HG03571 (cell line): ENCODE results near the gene INPP5B.
A peak's percentile ranks its signal among the peaks of the same experiment; 100 is the strongest.
"Not testable (repeated sequence)": the region's sequence is repeated elsewhere in the genome, so short reads cannot be mapped to it uniquely, and the experiment has no call there.

ENCODE experiments used
- ATAC-seq: cut with Tn5 transposase; IDR thresholded peaks from one replicate; pipeline ENCODE4 v1.9.1; 2021; ENCODE audit not compliant: unreplicated experiment

INPP5B gene

DNA sequence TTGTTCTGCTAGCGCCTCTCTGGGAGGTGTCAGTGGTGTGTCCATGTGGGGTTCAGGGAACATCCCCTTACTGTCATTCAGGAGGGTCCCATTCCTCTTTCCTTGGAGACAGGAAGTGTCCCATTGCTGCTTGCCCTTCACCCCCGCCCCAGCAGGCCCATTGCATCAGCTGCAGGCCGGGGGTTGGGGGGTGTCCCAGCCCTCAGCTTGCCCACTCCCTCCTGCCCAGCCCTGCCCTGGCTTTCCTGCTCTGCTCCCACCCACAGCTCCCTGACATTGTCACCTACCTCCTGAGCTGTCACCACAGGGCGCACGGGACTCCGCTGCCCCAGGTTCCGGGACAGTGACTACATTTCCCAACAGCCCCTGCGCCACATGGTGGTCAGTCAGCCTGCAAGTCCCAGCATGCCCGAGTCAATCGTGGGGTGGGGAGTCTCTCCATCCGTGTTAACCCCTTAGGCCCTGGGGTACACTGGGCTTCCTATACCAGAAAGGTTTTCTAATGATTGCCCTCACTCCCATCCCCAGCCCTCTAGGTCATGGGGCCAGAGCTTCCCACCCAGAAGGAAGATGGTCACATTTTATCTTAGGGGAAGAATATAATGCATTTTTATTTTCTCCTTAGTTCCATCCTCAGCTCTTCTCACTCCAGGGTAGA is at the start of gene INPP5B:
Gene INPP5B (minus strand): TSS at position 351 of the 658 bp plus-strand sequence. CDS start 745 bp downstream, outside the sequence.
- peak; percentile 66 for ATAC-seq

DNA sequence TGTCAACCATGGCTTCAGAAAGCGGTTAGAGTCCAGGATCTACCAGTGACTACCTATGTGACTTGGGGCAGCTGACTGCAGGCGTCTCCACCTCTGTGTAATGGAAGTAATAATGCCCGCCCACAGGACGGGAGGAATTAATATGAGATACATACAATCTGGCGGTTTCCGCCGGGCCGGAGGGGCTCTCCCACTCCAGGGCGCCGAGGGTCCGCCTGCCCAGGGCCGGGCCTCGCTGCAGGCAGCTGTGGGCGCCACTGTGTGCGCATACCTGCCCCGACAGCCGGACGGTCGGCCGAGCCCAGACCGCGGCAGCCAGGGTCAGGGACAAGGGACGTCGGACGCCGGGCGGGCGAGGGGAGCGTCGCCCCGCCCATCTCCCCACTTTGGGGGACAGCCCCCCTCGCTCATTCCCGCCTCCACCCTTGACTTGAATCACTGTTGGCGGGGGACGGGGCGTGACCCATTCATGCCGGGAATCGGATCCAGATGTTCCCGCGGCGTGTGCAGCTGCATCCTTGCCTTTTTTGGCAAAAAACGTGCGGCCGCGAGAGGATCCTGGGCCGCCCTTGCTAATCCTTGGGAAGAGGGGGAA is 49.0 kb upstream of the INPP5B start:
- no peak for ATAC-seq

DNA sequence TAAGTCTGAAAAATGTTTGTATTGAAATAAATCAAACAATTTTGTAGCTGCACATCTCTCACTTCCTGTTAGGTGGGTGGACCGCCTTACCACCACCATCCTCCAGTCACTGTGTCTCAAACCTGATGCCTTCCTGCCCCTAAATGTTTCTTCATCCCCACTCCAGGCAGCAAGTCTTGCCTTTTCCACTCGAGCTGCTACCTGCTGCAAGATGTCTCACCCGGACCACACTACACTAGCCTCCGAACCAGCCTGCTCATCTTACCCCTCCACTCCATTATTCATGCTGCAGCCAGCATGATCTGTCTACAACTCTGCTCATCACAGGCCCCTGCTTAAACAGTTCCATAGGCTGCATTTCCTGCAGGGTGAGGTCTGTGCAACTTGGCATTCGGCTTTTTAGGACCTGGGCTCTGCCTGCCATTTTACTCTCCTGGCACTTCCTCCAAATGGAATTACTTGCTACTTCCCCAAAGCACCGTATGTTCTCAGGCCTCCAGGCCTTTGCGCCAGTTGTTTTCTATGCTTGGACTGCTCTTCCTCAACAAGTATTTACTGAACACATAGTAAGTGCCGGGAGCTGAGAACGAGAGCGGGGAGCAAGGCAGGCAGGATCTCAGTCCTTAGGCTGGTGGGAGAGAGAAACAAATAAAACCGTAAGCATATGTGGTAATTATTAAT is 48.2 kb upstream of the INPP5B start:
- no peak for ATAC-seq

DNA sequence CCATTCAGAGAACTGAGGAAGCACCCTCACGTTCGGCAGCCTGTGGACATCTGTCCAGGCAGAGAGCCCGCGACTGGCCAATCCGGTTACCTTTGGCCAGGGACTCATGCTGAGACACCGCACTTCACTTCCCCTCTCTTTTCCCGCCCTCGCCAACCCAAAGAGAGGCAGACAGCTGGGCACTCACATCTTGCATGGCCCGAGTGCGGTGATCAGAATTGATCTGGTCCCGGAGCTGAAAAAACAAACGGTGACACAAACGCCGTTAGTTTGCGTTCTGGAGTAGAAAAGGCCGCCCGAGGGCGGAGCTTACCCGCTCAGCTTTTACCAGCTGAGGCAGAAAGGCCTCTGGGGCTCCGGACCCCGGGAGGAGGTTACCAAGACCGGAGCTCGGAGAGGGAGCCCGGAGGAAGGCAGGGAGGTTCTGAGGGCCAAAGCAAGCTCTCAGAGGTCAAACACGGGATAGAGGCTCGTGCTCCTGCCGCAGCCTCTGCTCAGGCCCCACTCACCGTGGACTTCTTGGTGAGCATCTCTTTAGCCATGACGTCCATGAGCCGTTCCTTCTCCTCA is 42.6 kb upstream of the INPP5B start:
- peak; percentile 19 for ATAC-seq

DNA sequence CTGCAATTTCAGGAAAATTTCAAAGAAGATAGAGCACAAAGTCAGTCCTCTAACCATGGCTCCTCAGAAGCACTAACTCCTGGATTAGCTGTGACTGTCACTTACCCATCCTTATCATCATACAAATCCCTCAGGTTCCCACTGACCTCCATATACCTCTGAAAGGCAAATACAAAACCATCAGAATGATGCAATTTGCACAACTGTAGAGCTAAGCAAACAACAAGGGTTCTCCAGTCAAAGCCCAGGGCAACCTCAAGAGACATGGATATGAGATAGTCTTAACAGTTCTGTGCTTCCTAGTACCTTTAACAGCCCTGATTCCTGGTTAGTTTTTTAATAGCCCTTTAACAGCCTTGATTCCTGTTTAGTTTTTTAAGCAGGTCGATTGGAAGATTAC is 40.8 kb upstream of the INPP5B start:
- ATAC-seq: no peak

DNA sequence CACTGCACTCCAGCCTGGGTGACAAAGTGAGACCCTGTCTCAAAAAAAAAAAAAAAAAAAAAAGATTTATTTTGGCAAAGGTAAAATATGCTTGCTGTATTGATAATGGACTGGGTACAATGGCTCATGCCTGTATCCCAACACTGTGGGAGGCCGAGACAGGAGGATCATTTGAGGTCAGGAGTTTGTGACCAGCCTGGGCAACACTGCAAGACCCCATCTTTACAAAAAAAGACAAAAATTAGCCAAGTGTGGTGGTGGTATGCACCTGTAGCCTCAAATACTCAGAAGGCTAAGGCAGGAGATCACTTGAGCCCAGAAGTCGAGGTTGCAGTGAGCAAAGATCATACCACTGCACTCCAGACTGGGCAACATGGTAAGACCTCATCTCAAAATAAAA is 36.7 kb upstream of the INPP5B start:
- no peak for ATAC-seq

DNA sequence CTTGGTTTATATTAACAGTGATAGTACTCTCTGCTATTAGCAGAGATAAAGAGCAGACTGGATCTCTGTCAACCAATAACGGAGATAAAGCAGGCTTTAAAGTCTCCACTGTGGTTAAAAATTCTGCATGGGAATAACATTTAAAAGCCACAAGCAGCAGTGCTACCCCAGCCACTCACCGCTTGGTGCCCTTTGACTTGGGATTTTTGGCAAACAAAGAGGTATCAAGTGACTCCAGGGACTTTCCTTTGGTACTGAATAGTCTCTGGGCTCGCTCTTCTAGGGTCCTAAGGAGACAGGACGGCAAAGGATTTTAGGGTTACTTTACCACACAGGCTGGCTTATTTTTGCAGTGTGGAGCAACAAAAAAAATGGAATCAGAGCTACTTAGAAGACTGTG is 31.7 kb upstream of the INPP5B start:
- ATAC-seq: no peak

DNA sequence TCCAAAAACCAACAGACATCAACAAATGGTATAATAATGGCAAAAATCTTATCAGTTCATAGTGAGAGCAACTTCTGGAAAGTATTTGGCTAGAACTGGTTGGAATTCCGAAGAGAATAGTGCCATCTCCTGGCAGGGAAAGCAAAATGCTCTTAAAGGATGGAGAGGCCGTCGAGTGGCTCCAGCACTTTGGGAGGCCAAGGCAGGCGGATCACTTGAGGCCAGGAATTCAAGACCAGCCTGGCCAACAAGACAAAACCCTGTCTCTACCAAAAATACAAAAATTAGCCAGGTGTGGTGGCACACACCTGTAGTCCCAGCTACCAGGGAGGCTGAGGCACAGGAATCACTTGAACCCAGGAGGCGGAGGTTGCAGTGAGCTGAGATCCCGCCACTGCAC is 28.2 kb upstream of the INPP5B start:
- ATAC-seq: not testable (repeated sequence)

DNA sequence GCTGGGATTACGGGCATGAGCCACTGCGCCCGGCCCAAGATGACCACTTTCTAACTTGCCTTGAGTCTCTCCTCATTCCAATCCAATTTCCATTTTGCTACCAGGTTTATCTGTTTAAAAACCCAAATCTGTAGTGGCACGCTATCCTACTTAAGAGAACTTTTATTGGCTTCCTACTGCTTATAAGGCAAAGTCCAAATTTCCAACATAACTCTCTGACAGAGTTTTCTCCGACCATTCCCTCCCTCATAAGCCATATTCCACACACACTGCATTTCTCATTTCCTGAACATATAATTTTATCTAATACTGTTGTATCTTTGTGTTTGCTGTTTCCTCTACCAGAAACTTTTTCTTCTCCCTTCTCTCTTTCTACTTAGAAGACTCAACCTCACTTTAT is 27.7 kb upstream of the INPP5B start:
- ATAC-seq: no peak

DNA sequence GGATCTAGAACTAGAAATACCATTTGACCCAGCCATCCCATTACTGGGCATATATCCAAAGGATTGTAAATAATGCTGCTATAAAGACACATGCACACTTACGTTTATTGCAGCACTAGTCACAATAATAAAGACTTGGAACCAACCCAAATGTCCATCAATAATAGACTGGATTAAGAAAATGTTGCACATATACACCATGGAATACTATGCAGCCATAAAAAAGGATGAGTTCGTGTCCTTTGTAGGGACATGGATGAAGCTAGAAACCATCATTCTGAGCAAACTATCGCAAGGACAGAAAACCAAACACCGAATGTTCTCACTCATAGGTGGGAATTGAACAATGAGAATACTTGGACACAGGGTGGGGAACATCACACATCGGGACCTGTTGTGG is 26.8 kb upstream of the INPP5B start:
- ATAC-seq: not testable (repeated sequence)

DNA sequence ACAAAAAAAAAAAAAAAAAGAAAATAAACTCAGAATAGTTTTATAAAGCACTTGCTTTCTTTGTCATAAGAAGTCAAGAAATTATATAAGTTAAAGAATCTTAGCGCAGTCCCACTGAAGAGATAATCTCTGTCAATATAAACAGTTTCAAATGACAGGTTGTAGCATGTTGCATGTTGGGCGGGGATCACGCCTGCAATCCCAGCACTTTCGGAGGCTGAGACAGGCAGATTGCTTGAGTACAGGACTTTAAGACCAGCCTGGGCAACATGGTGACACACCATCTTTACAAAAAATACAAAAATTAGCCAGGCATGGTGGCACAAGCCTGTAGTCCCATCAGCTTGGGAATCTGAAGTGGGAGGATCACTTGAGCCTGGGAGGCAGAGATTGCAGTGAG is 18.4 kb upstream of the INPP5B start:
- no peak for ATAC-seq

DNA sequence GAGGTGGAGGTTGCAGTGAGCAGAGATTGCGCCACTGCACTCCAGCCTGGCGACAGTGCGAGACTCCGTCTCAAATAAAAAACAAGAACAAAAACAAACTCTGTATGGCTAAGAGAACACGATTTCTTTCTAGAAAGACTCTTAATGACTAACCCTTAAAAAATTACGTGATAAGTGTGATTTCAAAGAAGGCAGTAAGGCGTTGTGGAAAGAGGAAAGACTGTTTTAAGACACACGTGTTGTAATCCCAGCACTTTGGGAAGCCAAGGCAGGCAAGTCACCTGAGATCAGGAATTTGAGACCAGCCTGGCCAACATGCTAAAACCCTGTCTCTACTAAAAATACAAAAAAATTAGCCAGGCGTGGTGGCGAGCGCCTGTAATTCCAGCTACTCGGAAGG is 17.3 kb upstream of the INPP5B start:
- ATAC-seq: not testable (repeated sequence)

DNA sequence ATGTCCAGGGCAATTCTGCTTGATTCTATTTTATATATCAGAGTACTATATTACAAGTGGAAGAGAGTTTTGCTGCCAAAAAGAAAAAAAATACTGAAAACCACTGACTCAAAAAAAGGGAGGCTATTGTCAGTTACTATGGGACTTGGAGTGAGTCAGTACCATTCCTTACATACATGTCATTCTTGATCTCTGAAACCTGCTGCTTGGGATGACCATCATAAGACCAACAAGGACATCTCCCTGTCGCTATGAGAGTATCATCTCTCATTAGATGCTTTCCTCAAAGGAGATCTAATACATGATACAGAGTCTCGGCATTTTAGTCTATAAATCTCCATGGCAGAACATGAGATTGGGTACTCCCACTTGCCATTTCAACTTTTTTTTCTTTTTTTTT is 11.8 kb upstream of the INPP5B start:
- ATAC-seq: no peak

DNA sequence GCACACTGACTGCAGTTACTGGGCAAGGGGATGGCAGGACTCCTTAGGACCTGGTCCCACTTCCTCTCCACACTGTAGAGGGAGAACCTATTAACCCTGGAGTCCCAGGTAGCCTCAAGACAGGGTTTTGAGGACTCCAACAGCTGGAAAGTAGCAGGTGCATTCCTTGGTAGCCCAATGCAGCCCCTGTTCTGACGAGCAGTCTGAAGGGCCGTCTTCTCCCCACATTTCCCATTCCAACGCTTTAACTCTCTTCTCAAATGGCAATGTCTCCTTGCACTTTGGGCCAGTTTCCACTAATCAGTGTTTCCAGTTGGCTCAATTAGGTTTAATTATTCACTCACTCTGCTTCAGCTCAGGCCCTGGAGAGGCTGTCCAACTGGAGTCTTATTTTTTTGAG is 8.8 kb upstream of the INPP5B start:
- ATAC-seq: no peak

DNA sequence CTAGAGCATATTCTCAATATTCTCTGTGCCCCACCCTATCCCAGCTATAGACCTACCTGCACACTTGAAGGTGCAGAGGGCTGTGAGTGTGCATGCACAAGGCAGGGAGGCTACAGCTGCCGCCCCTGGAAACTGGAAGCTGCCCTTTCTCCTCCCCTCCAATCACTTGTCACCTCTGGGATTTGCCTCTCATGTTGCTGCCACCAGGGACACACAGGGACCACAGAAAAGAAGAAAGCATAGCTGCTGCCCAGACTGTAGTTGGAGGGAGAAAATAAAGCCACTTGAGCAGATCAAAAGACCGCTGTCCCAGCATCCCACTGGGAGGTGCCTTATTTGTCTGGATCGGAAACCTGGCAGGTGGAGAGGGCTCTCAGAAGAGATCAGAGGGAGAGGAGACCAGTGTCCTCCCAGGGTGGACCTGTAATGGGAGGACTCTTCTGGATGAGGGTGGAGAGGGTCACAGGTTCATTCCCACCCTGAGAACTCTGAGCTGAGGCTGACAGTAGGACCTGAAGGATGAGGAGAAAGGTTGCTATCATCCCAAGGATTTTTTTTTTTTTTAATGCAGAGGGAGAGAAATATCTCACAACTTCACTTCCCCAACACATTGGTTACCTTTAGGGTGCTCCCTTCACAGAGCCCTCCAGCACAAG is 7.6 kb upstream of the INPP5B start:
- ATAC-seq: no peak

DNA sequence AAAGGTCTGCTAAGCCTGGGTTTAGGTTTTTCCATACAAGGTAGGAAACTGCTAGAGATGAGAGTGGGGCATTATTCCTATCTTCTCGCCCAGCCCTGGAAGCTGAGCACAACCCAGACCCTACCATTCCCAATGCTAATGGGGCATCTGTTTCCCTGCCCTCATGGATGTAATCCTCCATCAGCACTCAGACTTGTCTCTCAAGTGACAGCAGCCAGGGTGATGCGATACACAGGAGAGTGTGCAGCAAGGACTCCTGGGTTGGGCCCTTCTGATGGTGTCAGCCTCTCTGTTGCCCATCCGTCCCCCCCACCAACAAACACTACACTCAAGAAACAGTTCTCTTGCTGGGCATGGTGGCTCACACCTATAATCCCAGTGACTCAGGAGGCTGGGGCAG is 5.9 kb upstream of the INPP5B start:
- ATAC-seq: no peak

DNA sequence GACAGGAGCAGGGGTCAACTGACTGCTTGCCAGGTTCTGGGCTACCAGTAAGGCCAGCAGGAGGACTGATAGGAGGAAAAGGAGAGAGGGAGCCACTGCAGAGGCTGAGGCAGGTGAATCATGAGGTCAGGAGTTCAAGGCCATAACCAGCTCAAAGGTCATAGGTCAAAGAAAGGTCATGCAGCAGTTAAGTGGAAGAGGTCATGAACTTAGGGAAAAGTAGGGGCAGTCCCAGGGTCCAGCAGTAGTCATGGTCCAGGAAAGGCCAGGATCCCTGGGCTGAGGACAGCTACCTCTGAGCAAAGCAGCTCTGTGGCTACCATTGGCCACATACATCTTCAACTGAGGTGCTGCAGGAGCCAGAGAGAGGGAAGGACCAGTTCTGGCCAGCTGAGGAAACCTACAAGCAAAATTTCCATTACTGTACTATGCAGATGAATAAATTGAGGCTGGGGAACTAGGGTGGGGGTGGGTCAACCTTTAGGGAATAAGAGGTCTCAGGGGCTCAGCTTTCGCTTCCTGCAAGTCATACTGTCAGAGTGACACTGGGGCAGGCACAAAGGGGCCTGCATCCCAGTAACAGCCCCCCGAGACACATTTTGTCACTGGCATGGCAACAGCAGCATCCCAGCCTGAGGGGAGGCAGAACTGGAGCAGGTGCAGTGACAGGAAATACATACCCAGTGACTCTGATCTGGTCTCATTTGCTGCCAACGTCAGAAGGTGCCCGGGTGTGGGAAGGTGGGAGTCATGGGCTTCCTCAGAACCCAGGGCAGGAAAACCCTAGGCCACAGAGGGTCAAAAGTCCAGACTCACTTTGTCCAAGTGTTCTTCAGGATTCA is 5.2 kb upstream of the INPP5B start:
- ATAC-seq: no peak

DNA sequence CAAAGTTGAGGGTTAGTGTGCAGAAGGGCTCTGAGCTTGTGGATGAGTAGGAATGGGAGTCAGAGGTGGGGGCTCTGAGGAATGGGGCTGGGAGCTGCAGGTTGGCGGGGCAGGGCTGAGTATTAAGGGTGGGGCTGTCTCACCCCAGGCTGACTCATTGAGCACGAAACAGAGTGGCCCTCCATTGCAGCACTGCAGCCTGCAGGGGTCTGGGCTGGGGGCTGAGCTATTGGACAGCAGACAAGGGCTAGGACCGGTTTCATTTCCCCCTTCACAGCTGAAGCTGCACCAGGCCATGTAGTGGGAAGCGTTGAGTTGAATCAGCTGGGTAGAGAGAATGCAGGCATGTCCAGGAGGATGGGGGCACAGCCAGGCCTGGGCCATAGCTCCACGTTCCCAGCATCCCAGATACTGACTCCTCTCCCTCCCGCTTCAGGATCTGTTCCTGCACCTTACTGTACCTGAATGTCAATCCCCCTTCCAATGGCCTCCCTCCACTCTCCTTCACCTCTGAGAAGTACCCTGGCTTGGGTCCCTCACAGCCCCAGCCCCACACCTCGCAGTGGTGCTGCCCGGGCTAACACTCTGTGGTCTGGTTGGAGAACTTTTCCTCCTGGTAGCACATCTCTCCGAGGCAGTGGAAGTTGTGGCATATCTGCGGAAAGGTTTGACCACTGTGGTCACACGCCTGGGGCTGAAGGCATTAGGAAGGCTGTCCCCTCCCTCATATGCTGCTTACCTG is 4.4 kb upstream of the INPP5B start:
- ATAC-seq: no peak

DNA sequence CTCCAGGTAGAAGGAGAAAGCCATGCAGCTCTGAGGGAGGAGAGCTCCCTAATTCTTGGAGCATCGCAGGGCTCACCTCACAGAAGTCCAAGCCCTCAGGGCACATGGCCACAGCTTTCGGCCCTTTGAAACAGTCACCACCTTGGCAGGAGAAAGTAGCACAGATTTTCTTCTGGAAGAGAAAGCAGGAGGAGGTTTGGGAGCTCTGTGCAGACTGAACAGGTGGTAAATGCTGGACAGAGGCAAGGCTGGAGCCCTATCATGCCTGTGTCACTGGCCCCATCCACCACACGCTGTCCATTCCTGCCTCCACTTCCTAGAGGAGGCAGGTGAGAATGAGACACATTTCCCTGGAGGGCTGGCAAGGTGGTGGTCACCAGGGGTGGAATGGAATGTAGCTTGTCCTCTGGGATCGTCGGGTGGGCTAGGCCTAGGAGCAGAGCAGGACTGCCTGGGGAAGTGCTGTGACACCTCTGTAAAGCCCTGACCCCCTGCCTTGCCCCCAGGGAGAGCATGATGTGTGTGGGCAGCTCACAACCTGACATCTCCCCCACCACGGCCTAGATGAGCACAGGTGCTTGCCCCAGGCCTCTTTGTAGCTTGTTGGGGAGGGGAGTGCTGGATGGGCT is 2.8 kb upstream of the INPP5B start:
- ATAC-seq: no peak

DNA sequence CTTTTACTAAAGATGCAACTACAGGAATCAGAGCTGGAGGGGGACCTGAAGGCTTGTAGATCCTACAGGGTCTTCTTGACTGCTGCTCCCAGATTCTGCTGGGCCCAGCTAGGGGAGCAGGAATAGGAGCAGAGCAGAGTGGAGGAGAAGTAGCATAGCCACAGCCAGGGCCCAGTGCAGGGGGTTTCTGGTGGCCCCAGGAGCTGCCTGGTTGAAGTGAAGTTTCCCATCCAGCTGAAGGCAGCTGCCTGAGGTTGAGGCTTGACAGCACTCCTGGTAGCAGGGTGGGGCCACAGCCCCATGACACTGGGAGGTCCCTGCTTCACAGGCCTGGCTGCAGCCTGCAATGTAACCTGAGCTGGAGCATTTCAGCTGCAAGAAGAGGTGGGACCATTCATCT is 2.0 kb upstream of the INPP5B start:
- no peak for ATAC-seq
